NB4 (cell line): Measurements from ENCODE around the gene MGAT5B.

ENCODE experiments used
- DNase-seq: peaks from one replicate; pipeline ENCODE4 v3.0.0; 2010; ENCODE audit warnings: low read depth
- H3K4me3 ChIP-seq: one replicate; pipeline ENCODE4 v1.5.1; 2011; ENCODE audit warnings: mild to moderate bottlenecking, low read depth, low read length, moderate library complexity
- CTCF ChIP-seq: IDR thresholded peaks from one replicate; pipeline ENCODE4 v1.5.1; 2012; ENCODE audit warnings: low read depth, low read length
- MAX ChIP-seq: IDR thresholded peaks from 2 replicates; pipeline ENCODE4 v1.6.1; 2011; ENCODE audit warnings: low read depth, low read length
- MYC ChIP-seq: IDR thresholded peaks from 2 replicates; pipeline ENCODE4 v1.6.1; 2011; ENCODE audit warnings: low read depth, low read length
- POLR2A ChIP-seq: IDR thresholded peaks from 2 replicates; pipeline ENCODE4 v1.6.1; 2011; ENCODE audit warnings: mild to moderate bottlenecking; ENCODE audit not compliant: insufficient read length; ENCODE audit errors: extremely low read depth

The MGAT5B gene

GRCh38 chr17:76962858-76963257, 94.7 kb downstream of the MGAT5B start:
- no peak for DNase-seq
- no peak overlapping the region for H3K4me3 ChIP-seq
- TF ChIP-seq MAX (no peak), POLR2A (no peak), CTCF (no peak), MYC (no peak)

GRCh38 chr17:76966016-76966415, 97.8 kb downstream of the MGAT5B start:
- TF ChIP-seq MYC (no peak), MAX (no peak), POLR2A (no peak), CTCF (no peak)
- H3K4me3 ChIP-seq = no peak overlapping the region
- DNase-seq = no peak

- DNase-seq = no peak
- H3K4me3 ChIP-seq = no peak overlapping the region
- no peak for TF ChIP-seq MYC
- TF ChIP-seq CTCF = no peak
Measured at GRCh38 chr17:76966486-76967181, 98.4 kb downstream of the MGAT5B start.

- no peak for DNase-seq
- TF ChIP-seq CTCF (no peak), MYC (no peak), POLR2A (no peak), MAX (no peak)
- no peak overlapping the region for H3K4me3 ChIP-seq
Measured at GRCh38 chr17:76967762-76968161, 99.6 kb downstream of the MGAT5B start.

GRCh38 chr17:76968707-76969597, 100.7 kb downstream of the MGAT5B start:
- peak; percentile 49 for DNase-seq
- TF ChIP-seq MAX (no peak), MYC (no peak), POLR2A (no peak), CTCF (no peak)
- no peak overlapping the region for H3K4me3 ChIP-seq
